Measurements from ENCODE around the gene EXOC2. TPM values are rescaled to one million over a fixed set of nuclear protein-coding genes. Genes with fewer than 3 reads are reported as not detected.

The EXOC2 gene
- total and polyA plus RNA-seq, 2 of the 13 experiments (the other 11 are each of a cell fraction or from before 2014, with no cell fraction given) = 12.6 to 22.9 TPM

DNA sequence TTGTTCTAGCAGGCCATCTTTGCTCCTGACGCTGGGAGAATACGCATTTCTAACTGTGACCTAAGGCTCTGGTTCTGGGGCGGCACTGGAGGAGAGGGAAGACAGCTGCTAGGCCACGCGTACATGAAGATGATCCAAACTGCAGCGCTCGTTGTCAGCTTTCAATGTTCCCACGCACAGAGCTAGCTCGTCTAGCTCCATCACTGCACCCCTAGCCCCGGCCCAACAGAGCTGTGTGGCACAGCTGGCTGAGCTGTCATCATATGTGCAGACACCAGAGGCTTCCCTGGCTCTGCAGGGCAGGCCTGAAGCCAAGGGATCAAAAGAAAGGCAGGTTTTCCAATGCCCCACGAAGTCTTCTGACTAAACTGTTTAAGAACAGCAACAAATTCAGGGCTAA is 176.7 kb downstream of the EXOC2 start:
- ATAC-seq (no peak), FAIRE-seq (no peak), DNase-seq (ENCODE audit: low spot score) (no peak)
- no peaks in the 10 kb centered on the region for H3K4me1 ChIP-seq (ENCODE audit: insufficient read depth, low read length)
- H3K9me3 ChIP-seq (ENCODE audit: low read length) = peaks cover 13% of the 10 kb centered on the region
- no peaks in the 10 kb centered on the region for H4K20me1 ChIP-seq (ENCODE audit: insufficient read depth, low read length)
- H3K27me3 ChIP-seq (ENCODE audit: control insufficient read depth in 1 of 2, insufficient read depth in 2 of 2, low read length in 2 of 2) = no peaks in the 10 kb centered on the region
- ChIA-PET POLR2A (no interaction called here), CTCF (ENCODE audit: low intra/inter-chr PET ratio, low total read pairs) (no interaction called here)
- peaks cover 0 to 2% of the 10 kb centered on the region in 2 experiments; a peak in 2 of 5 replicates for H3K36me3 ChIP-seq (replicated peaks in 1 of 2; ENCODE audit: control insufficient read depth in 1 of 2, insufficient read depth in 2 of 2, low read length in 2 of 2)
- in situ Hi-C loops (cut with HindIII; ENCODE audit: extremely low pct_ligation_motif_present, low pct_unique_long_range_greater_than_20kb) = no loop called here
- H3K27ac ChIP-seq (ENCODE audit: extremely low read length, insufficient read depth, low read length) = no peak overlapping the region
- intact Hi-C loops (cut with micrococcal nuclease; ENCODE audit: unreplicated experiment) = no loop called here
- no peak overlapping the region for H3K4me2 ChIP-seq (ENCODE audit: low read depth, low read length)
- WGBS (ENCODE audit: low lambda C conversion rate) = 97% methylated on average over 11 of the region's 11 CpGs
- no peak overlapping the region for H3K9ac ChIP-seq (ENCODE audit: insufficient read depth, low read depth, low read length)
- no peak for TF ChIP-seq JUND (CRISPR knock-in tag; IDR thresholded peaks at IDR 0.05)
- no peak for TF ChIP-seq ZKSCAN8 (CRISPR knock-in tag; IDR thresholded peaks at IDR 0.05; ENCODE audit: borderline replicate concordance)
- no peak for TF ChIP-seq ZFP36 (IDR thresholded peaks at IDR 0.05; ENCODE audit: borderline replicate concordance, low read depth, low read length, partially characterized antibody)
- TF ChIP-seq, protein P1, sequence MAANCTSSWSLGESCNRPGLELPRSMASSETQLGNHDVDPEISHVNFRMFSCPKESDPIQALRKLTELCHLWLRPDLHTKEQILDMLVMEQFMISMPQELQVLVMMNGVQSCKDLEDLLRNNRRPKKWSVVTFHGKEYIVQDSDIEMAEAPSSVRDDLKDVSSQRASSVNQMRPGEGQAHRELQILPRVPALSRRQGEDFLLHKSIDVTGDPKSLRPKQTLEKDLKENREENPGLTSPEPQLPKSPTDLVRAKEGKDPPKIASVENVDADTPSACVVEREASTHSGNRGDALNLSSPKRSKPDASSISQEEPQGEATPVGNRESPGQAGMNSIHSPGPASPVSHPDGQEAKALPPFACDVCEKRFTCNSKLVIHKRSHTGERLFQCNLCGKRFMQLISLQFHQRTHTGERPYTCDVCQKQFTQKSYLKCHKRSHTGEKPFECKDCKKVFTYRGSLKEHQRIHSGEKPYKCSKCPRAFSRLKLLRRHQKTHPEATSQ (CRISPR knock-in tag; IDR thresholded peaks at IDR 0.05; ENCODE audit: borderline replicate concordance) = no peak
- TF ChIP-seq, protein P2, sequence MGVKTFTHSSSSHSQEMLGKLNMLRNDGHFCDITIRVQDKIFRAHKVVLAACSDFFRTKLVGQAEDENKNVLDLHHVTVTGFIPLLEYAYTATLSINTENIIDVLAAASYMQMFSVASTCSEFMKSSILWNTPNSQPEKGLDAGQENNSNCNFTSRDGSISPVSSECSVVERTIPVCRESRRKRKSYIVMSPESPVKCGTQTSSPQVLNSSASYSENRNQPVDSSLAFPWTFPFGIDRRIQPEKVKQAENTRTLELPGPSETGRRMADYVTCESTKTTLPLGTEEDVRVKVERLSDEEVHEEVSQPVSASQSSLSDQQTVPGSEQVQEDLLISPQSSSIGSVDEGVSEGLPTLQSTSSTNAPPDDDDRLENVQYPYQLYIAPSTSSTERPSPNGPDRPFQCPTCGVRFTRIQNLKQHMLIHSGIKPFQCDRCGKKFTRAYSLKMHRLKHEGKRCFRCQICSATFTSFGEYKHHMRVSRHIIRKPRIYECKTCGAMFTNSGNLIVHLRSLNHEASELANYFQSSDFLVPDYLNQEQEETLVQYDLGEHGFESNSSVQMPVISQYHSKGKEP (CRISPR knock-in tag; IDR thresholded peaks at IDR 0.05) = no peak
- no peak for TF ChIP-seq AHR (CRISPR knock-in tag; IDR thresholded peaks at IDR 0.05)
- TF ChIP-seq NFYB (CRISPR knock-in tag; IDR thresholded peaks at IDR 0.05) = no peak
- no peak overlapping the region for H2AFZ ChIP-seq (ENCODE audit: low read length)
- H3K79me2 ChIP-seq (ENCODE audit: insufficient read depth, low read length) = no peaks in the 10 kb centered on the region
- no TSS peak for BruUV-seq (replicated peaks)
- no peak overlapping the region for H3K4me3 ChIP-seq (replicated peaks in 1 of 3; ENCODE audit: insufficient read depth in 1 of 3, low read depth in 2 of 3, low read length in 3 of 3)

Measured in HepG2 (cell line).